ENCODE data around the gene GALR1. TPM values are rescaled to one million over a fixed set of nuclear protein-coding genes. Genes with fewer than 3 reads are reported as not detected.
"Not testable (repeated sequence)": the region's sequence is repeated elsewhere in the genome, so short reads cannot be mapped to it uniquely, and the experiment has no call there.

GALR1 gene
- total RNA-seq, 1 experiment from 2014 or later, result not detected

DNA sequence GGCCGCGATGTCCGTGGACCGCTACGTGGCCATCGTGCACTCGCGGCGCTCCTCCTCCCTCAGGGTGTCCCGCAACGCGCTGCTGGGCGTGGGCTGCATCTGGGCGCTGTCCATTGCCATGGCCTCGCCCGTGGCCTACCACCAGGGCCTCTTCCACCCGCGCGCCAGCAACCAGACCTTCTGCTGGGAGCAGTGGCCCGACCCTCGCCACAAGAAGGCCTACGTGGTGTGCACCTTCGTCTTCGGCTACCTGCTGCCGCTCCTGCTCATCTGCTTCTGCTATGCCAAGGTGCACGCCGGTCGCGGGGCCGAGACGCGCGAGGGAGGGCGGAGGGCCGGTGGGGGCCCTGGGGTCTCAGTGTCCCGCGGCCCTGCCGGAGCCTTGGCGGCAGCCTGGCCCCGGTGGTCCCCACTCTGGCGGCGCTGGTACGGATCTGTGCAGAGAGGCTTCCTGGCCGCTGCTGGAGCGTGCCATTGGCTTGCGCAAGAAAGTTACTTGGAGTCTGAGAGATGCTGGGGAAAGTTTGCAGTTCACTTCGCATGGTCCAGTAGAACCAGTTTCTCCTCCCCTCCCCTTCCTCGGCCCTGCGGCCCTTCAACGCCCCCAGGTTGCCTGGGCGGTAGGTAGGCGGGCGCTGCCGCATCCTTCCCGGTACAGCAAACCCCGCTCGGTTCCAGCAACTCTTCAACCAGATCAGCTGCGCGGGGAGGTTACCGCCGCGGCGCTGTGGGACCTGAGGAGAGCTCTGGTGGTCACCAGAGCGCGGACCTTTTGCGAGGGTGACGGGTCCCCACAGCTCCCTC lies 1.5 kb downstream of the GALR1 start:
- no peak for DNase-seq (ENCODE audit: low read depth)

DNA sequence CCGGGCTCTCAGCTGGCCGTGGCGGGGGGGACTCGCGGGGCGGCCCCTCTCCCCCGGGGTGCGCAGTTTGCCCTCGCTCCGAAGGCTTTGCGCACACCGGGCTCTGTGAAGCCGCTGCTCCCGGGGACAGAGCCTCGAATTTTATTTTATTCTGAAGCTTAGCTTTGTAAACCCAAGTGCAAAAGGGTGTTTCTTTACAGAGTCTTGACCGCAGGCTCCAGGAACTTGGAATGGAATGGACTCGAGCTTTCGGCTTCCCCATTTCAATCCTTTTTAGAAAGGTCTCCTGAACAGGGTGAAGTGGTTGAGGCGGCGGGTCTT lies 2.0 kb downstream of the GALR1 start:
- DNase-seq (ENCODE audit: low read depth), result no peak

GRCh38 chr18:77254711-77255405 lies 5.2 kb downstream of the GALR1 start:
- no peak for DNase-seq (ENCODE audit: low read depth)

DNA sequence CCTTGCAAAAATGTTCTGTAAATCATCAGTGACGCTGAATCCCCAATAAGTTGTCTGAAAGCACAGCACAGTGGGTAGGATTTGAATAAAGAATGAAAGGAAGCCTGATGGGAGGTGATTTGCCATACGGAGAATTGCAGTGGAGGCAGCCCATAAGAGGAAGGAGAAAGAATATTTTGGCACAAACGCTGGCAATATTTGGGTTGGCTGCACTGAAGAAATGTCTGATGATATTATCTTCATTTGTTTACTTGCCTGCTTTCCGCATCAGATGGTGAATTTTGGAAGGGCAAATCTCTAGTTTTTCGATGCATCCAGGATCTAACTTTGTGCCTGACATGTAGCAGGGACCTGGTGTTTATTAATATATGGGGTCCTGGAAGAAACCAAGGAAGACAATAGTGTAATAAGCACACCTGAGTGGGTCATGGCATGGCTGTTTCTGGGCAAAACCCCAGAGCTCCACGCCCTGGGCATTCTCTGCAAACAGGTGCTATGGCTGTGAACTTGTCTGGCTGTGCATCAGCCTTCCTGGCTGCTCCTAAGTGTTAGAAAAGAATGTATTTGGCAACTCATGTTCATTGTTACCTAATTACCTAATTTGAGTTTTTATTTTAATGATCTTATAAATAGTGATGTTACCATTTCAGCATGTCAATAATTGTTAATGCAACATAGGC lies 5.9 kb downstream of the GALR1 start:
- no peak for DNase-seq (ENCODE audit: low read depth)

DNA sequence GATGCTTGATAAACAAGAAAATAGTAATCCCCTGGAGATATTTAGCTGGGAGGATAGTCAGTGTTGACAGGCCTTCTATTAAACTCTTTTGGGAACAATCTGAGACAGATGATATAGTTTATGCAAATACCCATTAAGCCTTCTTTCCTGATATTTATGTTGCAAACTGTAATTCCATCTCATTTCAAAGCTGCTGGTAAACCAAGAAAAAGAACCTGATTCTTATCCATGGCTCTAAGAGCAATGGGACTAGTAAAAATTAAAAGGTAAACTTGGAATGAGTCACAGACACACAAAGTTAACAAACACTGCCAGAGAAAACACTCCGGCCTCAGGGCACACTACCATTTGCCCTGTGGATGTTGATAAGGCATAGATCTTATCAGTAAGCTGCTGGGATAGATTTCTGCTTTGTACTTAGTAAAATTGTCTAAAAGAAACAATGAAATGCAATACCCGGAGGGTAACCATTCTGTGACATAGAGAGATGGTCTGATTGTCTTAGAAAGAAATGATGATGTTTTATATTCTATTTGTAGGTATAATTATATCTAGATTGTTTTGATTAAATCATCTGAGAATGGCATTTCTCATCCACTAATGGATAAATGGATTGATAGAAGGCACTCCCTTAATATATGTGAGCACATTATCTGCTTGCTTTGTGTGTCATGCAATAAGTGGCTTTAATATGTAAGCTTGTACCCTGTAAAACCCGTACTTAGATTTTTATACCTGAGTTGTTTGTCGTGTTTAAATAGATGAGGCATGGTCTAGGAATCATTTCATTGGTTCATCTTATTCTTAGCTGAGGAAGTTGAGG lies 13.2 kb downstream of the GALR1 start:
- DNase-seq (ENCODE audit: low read depth), result peak; percentile 15

GRCh38 chr18:77263466-77263763 lies 13.8 kb downstream of the GALR1 start:
- no peak for DNase-seq (ENCODE audit: low read depth)

- no peak for DNase-seq (ENCODE audit: low read depth)
These were observed 18.3 kb downstream of the GALR1 start for GRCh38 chr18:77267969-77268368.

DNA sequence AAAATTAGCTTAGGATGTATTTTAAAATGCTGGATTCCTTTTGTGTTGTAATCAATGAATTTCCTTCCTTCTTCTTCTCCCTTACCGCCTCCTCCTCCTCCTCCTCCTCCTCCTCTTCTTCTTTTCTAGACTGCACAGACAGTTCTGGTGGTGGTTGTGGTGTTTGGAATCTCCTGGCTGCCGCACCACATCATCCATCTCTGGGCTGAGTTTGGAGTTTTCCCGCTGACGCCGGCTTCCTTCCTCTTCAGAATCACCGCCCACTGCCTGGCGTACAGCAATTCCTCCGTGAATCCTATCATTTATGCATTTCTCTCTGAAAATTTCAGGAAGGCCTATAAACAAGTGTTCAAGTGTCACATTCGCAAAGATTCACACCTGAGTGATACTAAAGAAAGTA lies 18.8 kb downstream of the GALR1 start:
- DNase-seq (ENCODE audit: low read depth), result no peak

- DNase-seq (ENCODE audit: low read depth), result peak; percentile 48
These were observed 22.2 kb downstream of the GALR1 start for GRCh38 chr18:77271576-77272481.

DNA sequence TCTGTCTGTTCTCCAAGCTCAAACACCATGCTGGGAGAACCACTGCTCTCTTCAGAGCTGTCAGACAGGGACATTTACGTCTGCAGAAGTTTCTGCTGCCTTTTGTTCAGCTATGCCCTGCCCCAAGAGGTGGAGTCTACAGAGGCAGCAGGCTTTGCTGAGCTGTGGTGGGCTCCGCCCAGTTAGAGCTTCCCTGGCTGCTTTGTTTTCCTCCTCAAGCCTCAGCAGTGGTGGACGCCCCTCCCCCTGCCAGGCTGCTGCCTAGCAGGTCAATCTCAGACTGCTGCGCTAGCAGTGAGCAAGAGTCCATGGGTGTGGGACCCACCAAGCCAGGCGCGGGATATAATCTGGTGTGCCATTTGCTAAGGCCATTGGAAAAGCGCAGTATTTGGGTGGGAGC lies 41.2 kb downstream of the GALR1 start:
- not testable (repeated sequence) for DNase-seq (ENCODE audit: low read depth)

- no peak for DNase-seq (ENCODE audit: low read depth)
These were observed 48.5 kb downstream of the GALR1 start for GRCh38 chr18:77298172-77298571.

GRCh38 chr18:77299706-77300105 lies 50.1 kb downstream of the GALR1 start:
- peak; percentile 5 for DNase-seq (ENCODE audit: low read depth)

GRCh38 chr18:77300579-77300978 lies 50.9 kb downstream of the GALR1 start:
- no peak for DNase-seq (ENCODE audit: low read depth)

GRCh38 chr18:77304268-77304667 lies 54.6 kb downstream of the GALR1 start:
- DNase-seq (ENCODE audit: low read depth), result peak; percentile 27

DNA sequence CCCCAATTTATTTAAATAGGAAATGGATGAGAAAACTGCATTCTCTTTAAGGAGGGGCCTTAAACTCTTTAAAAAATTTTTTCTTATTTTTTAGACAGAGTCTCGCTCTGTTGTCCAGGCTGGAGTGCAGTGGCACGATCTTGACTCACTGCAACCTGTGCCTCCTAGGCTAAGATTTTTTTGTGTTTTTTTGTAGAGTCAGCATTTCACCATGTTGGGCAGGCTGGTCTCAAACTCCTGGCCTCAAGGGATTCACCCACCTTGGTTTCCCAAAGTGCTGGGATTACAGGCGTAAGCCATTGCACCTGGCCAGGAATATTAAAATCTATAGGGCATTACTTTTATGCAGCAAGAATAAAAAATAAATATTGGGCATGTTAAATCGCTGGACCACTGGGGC lies 56.0 kb downstream of the GALR1 start:
- DNase-seq (ENCODE audit: low read depth), result no peak

DNA sequence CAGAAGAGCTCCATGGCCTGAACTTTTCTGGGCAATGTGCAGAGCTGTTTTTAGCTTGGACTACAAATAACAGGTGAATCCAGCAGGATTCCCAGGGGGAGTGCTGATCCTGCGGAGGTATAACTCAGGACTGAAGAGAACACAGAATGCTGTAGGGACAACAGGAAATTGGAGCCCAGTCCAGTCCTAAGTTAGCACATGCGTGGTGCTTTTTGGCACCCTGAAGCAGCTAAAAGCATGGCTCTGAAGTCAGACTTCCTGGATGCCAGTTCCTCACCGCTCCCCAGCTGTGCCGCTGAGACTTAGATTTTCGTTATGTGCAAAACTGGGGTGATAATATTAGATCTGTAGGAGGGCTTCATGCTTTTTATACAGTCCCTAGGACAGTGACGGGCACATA lies 58.6 kb downstream of the GALR1 start:
- no peak for DNase-seq (ENCODE audit: low read depth)

- no peak for DNase-seq (ENCODE audit: low read depth)
These were observed 64.9 kb downstream of the GALR1 start for GRCh38 chr18:77314511-77314910.

DNA sequence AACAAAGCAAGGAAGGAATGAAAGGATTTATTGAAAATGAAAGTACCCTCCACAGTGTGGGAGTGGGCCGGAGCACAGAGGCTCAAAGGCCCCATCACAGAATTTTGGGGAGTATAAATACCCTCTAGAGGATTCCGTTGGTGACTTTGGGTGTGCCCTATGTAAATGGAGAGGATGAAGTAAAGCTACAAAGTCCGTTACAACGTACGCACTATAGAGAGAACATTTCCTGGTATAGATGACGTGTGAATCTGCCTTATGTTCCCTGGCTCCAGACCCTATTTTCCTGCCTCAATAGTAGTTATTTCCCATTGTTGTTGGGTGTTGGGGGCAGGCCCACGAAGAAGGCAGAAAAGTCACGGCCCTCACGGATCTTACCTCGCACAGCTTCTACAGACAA lies 65.3 kb downstream of the GALR1 start:
- no peak for DNase-seq (ENCODE audit: low read depth)

DNA sequence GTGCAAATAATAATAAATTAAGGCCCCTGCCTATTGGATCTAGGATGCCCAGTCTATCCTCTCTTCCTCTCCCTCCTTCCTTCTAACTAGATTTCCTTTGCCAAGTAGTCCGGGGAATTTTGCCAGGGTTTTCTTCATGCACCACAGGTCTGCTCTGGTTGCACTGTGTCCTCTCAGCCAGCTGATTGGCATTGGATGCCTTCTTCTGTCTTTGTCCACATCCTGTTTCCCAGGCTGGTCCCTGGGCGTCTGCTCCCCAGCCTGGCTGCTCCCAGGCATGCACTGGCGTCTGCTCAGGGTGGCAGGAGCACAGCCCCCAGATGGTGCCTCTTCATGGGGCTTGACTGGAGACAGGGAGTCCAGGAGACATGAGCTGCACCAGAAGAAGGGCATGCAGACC lies 66.4 kb downstream of the GALR1 start:
- DNase-seq (ENCODE audit: low read depth), result peak; percentile 18

- peak; percentile 49 for DNase-seq (ENCODE audit: low read depth)
These were observed 67.0 kb downstream of the GALR1 start for GRCh38 chr18:77316641-77317040.

- no peak for DNase-seq (ENCODE audit: low read depth)
These were observed 71.4 kb downstream of the GALR1 start for GRCh38 chr18:77320971-77321559.
